Measurements from ENCODE around the gene PBLD.
"Not testable (repeated sequence)": the region's sequence is repeated elsewhere in the genome, so short reads cannot be mapped to it uniquely, and the experiment has no call there.

GRCh38 chr10:68314930-68315329 is 17.8 kb downstream of the PBLD start:
- TF ChIP-seq EP300, CTCF (IDR thresholded peaks at IDR 0.05): not testable (repeated sequence)

Measured in gastroesophageal sphincter (tissue), 3 donors.